ENCODE data around the gene MED22.

- TF ChIP-seq EP300 (IDR thresholded peaks at IDR 0.05; ENCODE audit: borderline replicate concordance) (no peak), YY1 (IDR thresholded peaks at IDR 0.05; ENCODE audit: low read depth) (no peak), TEAD4 (IDR thresholded peaks at IDR 0.05) (no peak)
- TF ChIP-seq, protein P1, sequence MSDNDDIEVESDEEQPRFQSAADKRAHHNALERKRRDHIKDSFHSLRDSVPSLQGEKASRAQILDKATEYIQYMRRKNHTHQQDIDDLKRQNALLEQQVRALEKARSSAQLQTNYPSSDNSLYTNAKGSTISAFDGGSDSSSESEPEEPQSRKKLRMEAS (IDR thresholded peaks at IDR 0.05): no peak
Observed at GRCh38 chr9:133360400-133361393, 12.8 kb upstream of the MED22 start.
